Ascending aorta (tissue), 2 donors: Measurements from ENCODE around the gene PER1. TPM values are rescaled to one million over a fixed set of nuclear protein-coding genes. Genes with fewer than 3 reads are reported as not detected.
A peak's percentile ranks its signal among the peaks of the same experiment; 100 is the strongest.

ENCODE experiments used
- DNase-seq, 2 donors: peaks; one replicate each; pipeline ENCODE4 v3.0.0-alpha.2; 2019; ENCODE audit warnings: low spot score in 2 of 2
- H3K27ac ChIP-seq, 2 donors: fragments of 200-600 bp; sonication (generic); one replicate each; pipeline ENCODE4 v1.5.1; 2016 to 2017; ENCODE audit warnings: mild to moderate bottlenecking in 1 of 2
- H3K27me3 ChIP-seq: fragments of 200-600 bp; sonication (generic); one replicate; pipeline ENCODE4 v1.5.1; 2017
- H3K36me3 ChIP-seq, 2 donors: fragments of 200-600 bp; sonication (generic); one replicate each; pipeline ENCODE4 v1.5.1; 2016
- H3K4me1 ChIP-seq, 2 donors: fragments of 200-600 bp; sonication (generic); one replicate each; pipeline ENCODE4 v1.5.1; 2016 to 2017; ENCODE audit warnings: mild to moderate bottlenecking in 1 of 2
- H3K4me3 ChIP-seq, 2 donors: fragments of 200-600 bp; sonication (generic); one replicate each; pipeline ENCODE4 v1.5.1; 2016 to 2017; ENCODE audit warnings: mild to moderate bottlenecking in 1 of 2
- H3K9me3 ChIP-seq, 2 donors: fragments of 200-600 bp; sonication (generic); one replicate each; pipeline ENCODE4 v1.5.1; 2016
- intact Hi-C: fragments of 100-400 bp; cut with DNase I; formaldehyde crosslinking; loops from one replicate; pipeline ENCODE4 v1.15.1; 2023
- total RNA-seq: library from RNA; depleted of rRNA; stranded (reverse); fragments of >200 nt; gene quantifications from one replicate; pipeline ENCODE4 v1.1.0, GENCODE V29; 2016
- TF ChIP-seq, protein P1 (sequence below), 3 experiments: fragments of 200-600 bp in 2 of 3; fragments of 450-650 bp in 1 of 3; sonication (generic) in 2 of 3; IDR thresholded peaks; one replicate each; pipeline ENCODE4 v1.5.1; 2016 to 2019; ENCODE audit warnings: antibody characterized with exemption in 3 of 3, mild to moderate bottlenecking in 1 of 3, moderate library complexity in 1 of 3

The PER1 gene
- total RNA-seq, 1 donor from 2014 or later = 178 TPM

- Histone ChIP-seq H3K9me3 (no peaks in the 10 kb centered on the region), H3K27me3 (no peaks in the 10 kb centered on the region), H3K27ac (peak overlapping the region in 1 of 2 donors; percentile 24), H3K4me3 (peak overlapping the region; percentile 57 to 65), H3K4me1 (peaks cover 26 to 54% of the 10 kb centered on the region in 2 donors), H3K36me3 (no peaks in the 10 kb centered on the region)
- TF ChIP-seq, protein P1, sequence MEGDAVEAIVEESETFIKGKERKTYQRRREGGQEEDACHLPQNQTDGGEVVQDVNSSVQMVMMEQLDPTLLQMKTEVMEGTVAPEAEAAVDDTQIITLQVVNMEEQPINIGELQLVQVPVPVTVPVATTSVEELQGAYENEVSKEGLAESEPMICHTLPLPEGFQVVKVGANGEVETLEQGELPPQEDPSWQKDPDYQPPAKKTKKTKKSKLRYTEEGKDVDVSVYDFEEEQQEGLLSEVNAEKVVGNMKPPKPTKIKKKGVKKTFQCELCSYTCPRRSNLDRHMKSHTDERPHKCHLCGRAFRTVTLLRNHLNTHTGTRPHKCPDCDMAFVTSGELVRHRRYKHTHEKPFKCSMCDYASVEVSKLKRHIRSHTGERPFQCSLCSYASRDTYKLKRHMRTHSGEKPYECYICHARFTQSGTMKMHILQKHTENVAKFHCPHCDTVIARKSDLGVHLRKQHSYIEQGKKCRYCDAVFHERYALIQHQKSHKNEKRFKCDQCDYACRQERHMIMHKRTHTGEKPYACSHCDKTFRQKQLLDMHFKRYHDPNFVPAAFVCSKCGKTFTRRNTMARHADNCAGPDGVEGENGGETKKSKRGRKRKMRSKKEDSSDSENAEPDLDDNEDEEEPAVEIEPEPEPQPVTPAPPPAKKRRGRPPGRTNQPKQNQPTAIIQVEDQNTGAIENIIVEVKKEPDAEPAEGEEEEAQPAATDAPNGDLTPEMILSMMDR (IDR thresholded peaks at IDR 0.05) = no peak
- intact Hi-C loops = no loop called here
- no peak for DNase-seq
These were observed 29.1 kb downstream of the PER1 start for GRCh38 chr17:8122924-8123694.

- Histone ChIP-seq H3K27ac (peak overlapping the region in 1 of 2 donors; percentile 24), H3K27me3 (no peaks in the 10 kb centered on the region), H3K36me3 (no peaks in the 10 kb centered on the region), H3K4me1 (peaks cover 28 to 61% of the 10 kb centered on the region in 2 donors), H3K4me3 (peak overlapping the region; percentile 57 to 65), H3K9me3 (no peaks in the 10 kb centered on the region)
- intact Hi-C loops = no loop called here
- DNase-seq = no peak
- TF ChIP-seq, protein P1 (IDR thresholded peaks at IDR 0.05) = no peak
These were observed 29.7 kb downstream of the PER1 start for GRCh38 chr17:8122422-8122923.

- H3K4me1 ChIP-seq = peaks cover 28 to 61% of the 10 kb centered on the region in 2 donors
- TF ChIP-seq, protein P1 (IDR thresholded peaks at IDR 0.05) = peak; percentile 16 to 56 (median 52)
- no peak overlapping the region for H3K27ac ChIP-seq
- H3K27me3 ChIP-seq = no peaks in the 10 kb centered on the region
- no peak for DNase-seq
- intact Hi-C loops = no loop called here
- H3K4me3 ChIP-seq = peak overlapping the region; percentile 57 to 65
- no peaks in the 10 kb centered on the region for H3K9me3 ChIP-seq
- no peaks in the 10 kb centered on the region for H3K36me3 ChIP-seq
These were observed 30.4 kb downstream of the PER1 start for GRCh38 chr17:8121681-8122421.

GRCh38 chr17:8121407-8121680 lies 30.9 kb downstream of the PER1 start:
- H3K36me3 ChIP-seq = no peaks in the 10 kb centered on the region
- TF ChIP-seq, protein P1 (IDR thresholded peaks at IDR 0.05) = no peak
- H3K9me3 ChIP-seq = no peaks in the 10 kb centered on the region
- H3K4me1 ChIP-seq = peaks cover 28 to 61% of the 10 kb centered on the region in 2 donors
- H3K4me3 ChIP-seq = peak overlapping the region; percentile 57 to 65
- no peaks in the 10 kb centered on the region for H3K27me3 ChIP-seq
- H3K27ac ChIP-seq = no peak overlapping the region
- DNase-seq = no peak
- intact Hi-C loops = no loop called here

DNA sequence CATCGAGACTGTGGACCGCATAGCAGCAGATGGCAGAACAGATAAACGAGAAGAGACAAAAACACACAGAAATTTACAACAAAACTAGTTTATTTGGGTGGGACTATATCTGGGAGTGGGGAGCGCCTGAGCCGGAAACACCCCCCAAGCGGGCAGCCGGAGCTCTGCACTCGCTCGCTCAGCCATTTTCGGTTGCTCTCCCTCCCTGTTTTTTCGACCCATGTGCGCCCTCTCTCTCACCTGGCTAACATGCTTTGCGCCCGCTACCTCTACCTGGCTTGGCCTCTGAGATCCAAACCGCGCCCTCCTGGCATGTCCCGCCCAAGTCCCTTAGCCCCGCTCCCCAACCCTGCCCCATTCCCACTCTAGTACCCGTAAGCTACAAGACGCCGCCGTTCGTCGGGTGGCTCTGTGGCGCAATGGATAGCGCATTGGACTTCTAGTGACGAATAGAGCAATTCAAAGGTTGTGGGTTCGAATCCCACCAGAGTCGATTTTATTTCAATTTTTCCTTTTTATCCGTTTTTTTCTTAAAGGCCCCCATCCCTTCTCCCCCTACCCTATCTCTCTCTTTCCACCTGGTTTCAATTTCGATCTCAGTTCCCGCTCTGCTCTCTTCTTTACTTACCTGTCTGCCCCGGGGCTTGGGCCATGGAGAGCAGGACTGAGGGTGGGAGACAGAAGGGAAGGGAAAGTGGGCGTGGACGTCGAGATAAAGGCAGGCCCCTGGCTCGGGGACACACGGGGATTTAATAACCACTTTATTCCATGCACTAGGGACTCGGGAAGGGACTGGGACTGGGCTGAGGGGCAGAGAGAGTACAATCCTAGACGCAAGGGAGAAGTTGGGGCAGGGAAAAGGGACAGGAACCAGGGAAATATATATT lies 31.4 kb downstream of the PER1 start:
- DNase-seq = no peak
- Histone ChIP-seq H3K27ac (peak overlapping the region in 1 of 2 donors; percentile 6), H3K4me3 (peak overlapping the region; percentile 57 to 65), H3K36me3 (no peaks in the 10 kb centered on the region), H3K4me1 (peaks cover 28 to 60% of the 10 kb centered on the region in 2 donors), H3K9me3 (no peaks in the 10 kb centered on the region), H3K27me3 (no peaks in the 10 kb centered on the region)
- intact Hi-C loops = loop anchor here (1.0 kb wide), 1 partner anchor 102 kb away; no protein-coding TSS in a partner anchor
- TF ChIP-seq, protein P1 (IDR thresholded peaks at IDR 0.05) = no peak
